HG03439 (cell line): ENCODE measurements around the gene ERN2.
A peak's percentile ranks its signal among the peaks of the same experiment; 100 is the strongest.

Experiments
- ATAC-seq: cut with Tn5 transposase; IDR thresholded peaks from one replicate; pipeline ENCODE4 v1.9.1; 2021; ENCODE audit warnings: mild to moderate bottlenecking, moderate library complexity; ENCODE audit not compliant: unreplicated experiment

ERN2 gene

GRCh38 chr16:23689442-23690187 is 23.4 kb downstream of the ERN2 start:
- ATAC-seq: no peak

DNA sequence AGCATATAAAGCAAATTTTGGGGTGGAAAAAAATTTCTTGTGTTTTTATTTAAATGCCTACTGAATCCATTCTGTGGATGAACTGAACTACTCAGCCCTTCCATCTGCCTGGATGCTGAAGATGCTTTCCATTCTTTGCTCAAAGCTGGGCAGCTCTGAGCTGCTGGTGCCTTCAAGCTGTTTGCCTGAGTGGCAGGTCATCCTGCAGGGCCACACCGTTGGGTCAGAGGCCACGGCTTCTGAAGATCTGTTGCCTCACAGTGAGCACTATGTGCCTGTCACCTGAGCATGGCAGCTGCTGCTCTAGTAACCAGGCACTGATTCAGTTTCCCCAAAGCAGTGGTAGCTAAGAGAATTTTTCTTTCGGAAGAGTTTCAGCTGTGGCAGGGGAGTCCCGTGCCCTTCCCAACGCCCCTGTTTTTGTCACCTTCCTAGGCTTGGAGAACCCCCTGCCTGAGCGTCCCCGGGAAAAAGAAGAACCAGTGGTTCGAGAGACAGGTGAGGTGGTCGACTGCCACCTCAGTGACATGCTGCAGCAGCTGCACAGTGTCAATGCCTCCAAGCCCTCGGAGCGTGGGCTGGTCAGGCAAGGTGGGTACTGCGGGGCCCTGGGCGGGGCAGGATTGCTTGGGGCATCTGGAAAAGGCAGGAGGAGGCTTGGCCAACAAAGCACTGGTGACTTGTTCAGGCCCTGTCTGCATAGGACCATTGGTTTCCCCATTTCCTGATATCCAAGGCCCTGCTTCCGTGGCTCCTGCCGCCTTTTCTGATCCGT is 25.8 kb downstream of the ERN2 start:
- ATAC-seq: no peak

DNA sequence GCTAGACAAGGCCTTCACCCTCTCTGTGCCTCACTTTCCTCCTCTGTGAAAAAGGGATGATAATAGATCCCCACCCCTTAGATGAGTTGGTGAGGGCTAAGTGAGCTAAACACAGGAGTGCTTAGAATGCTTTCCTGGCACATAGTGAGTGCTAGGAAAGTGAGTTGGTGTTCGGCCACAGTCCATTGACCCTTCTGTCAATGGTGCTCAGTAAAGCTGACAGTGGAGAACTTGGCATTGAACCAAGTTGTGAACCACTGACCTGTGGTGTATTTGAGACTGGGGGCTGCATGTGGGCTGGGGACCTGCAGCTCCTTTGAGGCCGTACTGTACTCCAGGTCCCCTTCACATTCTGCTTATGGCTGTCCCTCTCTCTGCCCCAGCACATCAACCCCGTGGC is 29.5 kb downstream of the ERN2 start:
- ATAC-seq: no peak

DNA sequence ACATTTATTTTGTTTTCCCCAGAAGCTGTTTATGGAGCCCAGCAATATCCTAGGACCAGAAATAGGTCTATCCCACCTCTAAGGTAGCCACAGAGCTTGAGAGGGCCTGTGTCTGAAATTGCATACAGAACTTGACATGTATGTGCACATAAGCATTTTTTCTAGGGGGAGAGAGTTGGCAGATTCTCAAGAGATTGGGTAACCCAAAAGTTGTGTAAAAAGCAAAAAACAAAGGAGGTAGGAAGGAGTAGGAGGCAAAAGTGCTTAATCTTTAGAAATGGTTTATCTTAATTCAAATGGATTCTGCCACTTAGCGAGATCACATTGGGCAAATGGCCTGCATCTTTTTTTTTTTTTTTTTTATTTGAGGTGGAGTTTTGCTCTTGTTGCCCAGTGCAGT is 30.8 kb downstream of the ERN2 start:
- ATAC-seq: no peak

- ATAC-seq: no peak
These were observed 33.1 kb downstream of the ERN2 start for GRCh38 chr16:23679986-23680336.

DNA sequence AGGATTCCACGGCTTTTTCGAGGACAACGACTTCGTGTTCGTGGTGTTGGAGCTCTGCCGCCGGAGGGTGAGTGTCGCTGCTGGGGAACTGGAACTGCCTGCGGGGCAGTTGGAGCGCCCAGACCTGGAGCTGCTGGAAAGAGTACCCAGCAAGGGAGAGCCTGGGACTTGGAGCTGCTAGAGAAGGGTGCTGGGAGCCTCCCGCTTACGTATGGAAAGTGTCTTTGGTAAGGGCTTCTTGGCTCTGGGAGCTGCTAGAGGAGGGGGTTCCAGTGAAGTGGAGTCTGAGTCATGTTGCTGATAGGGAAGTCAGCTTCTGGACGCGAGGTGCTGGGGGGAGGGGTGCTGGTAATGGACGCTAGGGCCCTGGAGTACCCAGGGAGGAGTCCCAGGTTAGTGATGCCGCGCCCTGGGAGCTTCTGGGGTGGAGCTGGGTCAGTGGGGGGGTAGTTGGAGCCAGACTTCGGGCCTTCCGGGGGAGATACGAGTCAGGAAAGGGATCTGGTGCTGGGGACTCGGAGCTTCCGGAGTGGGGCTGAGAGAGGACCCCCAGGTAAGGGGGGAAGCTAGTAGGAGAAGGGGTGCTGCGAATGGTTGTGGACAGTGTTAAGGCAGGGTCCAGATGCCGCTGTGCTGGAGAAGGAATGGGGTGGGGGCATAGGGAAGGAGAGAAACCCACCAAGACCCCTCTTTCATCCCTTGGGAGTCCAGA is 33.6 kb downstream of the ERN2 start:
- ATAC-seq: no peak

DNA sequence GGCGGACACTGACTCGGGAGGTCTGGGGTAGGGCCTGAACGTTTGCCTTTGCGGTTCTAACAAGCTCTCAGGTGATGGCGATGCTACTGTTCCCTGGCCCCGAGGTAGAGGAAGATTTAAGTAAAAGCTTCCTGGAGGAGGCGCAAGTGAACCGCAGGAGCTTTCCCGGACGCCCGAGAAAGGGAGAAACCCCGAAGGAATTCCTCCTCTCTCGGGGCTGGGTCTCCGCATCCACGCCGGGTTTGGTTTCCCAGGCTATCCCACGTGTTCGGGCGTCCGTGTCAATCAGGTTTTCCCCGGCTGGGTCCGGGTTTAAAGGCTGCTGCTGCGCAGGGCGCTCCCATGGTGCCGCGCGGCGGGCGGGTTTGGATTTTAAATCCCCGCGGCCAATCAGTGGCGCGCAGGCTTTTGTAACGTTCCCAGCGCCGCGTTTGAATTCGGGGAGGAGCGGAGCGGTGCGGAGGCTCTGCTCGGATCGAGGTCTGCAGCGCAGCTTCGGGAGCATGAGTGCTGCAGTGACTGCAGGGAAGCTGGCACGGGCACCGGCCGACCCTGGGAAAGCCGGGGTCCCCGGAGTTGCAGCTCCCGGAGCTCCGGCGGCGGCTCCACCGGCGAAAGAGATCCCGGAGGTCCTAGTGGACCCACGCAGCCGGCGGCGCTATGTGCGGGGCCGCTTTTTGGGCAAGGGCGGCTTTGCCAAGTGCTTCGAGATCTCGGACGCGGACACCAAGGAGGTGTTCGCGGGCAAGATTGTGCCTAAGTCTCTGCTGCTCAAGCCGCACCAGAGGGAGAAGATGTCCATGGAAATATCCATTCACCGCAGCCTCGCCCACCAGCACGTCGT is 34.4 kb downstream of the ERN2 start, which contains the start of gene PLK1:
TSS of gene PLK1 (plus strand) at position 460 of the 844 bp plus-strand sequence. CDS start at position 504, 44 bp downstream.
- ATAC-seq: no peak

GRCh38 chr16:23676924-23677480 is 36.0 kb downstream of the ERN2 start:
- ATAC-seq: no peak

GRCh38 chr16:23673971-23674614 is 38.9 kb downstream of the ERN2 start:
- no peak for ATAC-seq

DNA sequence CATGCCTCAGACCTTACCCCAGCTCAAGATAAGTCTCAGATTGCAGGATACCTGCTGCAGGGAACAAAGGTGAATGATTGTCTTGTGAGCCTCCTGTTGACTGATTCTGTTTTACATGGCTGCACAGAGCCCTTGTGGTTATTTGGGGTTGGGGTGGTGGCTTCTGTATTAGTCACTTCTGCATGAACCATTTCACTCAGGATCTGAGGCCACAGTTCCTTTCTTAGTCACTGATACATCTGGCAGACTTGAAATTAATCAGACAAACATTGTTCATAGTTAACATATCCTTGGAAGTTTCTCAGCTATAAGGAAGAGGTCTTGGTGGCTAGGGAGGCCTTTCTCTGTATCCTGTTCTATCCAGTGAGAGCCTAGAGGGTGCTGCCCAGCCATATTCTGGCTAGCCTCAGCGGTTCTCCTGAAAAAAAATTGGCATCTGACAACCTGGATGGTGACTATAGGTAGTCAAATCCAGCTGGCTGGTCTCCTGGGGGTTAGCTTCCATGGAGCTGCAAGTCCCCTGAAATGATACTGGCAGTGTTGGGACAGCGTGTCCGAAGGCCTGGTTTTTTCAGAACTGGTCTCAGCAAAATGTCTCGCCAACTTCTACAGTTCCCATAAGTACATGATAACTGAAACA is 42.8 kb downstream of the ERN2 start:
- ATAC-seq: peak; percentile 75

DNA sequence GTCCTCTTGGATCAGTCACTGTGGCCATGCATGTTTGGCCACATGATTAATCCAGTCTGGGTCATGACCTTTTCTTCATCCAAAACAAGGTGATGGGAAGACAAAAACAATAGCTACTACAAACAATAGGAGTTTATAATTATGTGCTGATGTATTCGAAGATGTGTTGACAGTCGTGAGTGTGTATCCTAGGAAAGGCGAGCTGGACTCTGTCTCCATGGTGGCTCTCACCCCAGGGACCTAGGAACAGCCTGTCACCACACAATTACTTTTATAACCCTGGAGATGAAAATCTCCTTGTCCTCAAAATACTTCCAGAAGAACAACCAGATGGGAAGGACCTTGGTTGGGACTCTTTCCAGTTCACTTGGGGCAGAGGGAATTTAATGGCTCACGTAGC is 44.1 kb downstream of the ERN2 start:
- ATAC-seq: no peak

GRCh38 chr16:23668225-23668624 is 44.8 kb downstream of the ERN2 start:
- no peak for ATAC-seq

GRCh38 chr16:23667355-23667659 is 45.7 kb downstream of the ERN2 start:
- ATAC-seq: no peak

- no peak for ATAC-seq
These were observed 46.3 kb downstream of the ERN2 start for GRCh38 chr16:23666571-23667354.

- no peak for ATAC-seq
These were observed 49.1 kb downstream of the ERN2 start for GRCh38 chr16:23663918-23664317.

DNA sequence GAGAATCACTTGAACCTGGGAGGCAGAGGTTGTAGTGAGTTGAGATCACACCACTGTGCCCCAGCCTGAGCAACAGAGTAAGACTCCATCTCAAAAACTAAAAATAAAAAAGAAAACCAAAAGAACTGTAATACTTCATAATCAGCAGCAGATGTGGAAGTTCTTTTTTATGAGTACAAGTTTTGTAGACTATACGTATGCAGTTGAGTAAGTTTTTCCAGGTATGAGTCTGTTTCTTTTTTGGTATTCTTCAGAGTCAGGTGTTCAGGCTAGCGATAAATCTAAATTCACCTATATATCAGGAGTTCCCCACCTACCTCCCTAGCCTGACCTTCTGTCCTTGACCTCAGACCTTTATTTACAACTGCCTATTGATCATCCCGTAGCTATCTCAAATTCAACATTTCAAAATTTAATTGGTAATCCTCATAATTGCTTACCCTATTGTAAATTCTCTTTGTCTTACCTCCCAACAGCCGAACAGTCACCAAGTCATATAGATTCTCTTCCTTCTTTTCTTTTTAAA is 61.0 kb downstream of the ERN2 start:
- ATAC-seq: no peak

GRCh38 chr16:23650674-23651416 is 62.2 kb downstream of the ERN2 start:
- ATAC-seq: no peak

- ATAC-seq: no peak
These were observed 70.7 kb downstream of the ERN2 start for GRCh38 chr16:23642246-23642774.
